H1 (cell line): Measurements from ENCODE around the gene MAP2K7. TPM values are rescaled to one million over a fixed set of nuclear protein-coding genes. Genes with fewer than 3 reads are reported as not detected.

Experiments
- polyA plus RNA-seq, 7 experiments: library from polyadenylated mRNA; depleted of rRNA in 3 of 7; stranded (reverse) in 5 of 7; unstranded in 2 of 7; fragments of >200 nt in 5 of 7; fragments of 200-250 nt in 2 of 7; gene quantifications; 1 replicate in 5 of 7; 2 replicates in 1 of 7; 4 replicates in 1 of 7; pipeline versions ENCODE4 v1.2.1 to v1.2.3, GENCODE V29; 2011 to 2013; ENCODE audit warnings: missing spikeins in 2 of 7, mixed read lengths in 2 of 7
- total RNA-seq: library from RNA; stranded (reverse); fragmentation: NEBNext Ultra II Directional; extraction: Animal tissue kit (Norgen Biotek cat#: 25700); gene quantifications from 2 replicates; pipeline ENCODE4 v1.2.1, GENCODE V29; 2021

The MAP2K7 gene
- total and polyA plus RNA-seq, 2 of the 8 experiments (the other 6 are each of a cell fraction or from before 2014, with no cell fraction given), result 8.9 to 38.3 TPM

Other genes with a start within 250 kb of the MAP2K7 start
- not detected in 2 replicates for gene RETN, start 234.8 kb upstream of the MAP2K7 start, total RNA-seq
- gene RETN, start 234.8 kb upstream of the MAP2K7 start, polyA plus RNA-seq (2011; rRNA removed), result not detected in 2 replicates
- not detected in 2 replicates for gene MCEMP1, start 226.8 kb upstream of the MAP2K7 start, total RNA-seq
- gene MCEMP1, start 226.8 kb upstream of the MAP2K7 start, polyA plus RNA-seq (2011; rRNA removed), result 0.13 TPM in 1 of 2 replicates, not detected in the other
- 99.7 and 109 TPM in 2 replicates for gene TRAPPC5, start 223.0 kb upstream of the MAP2K7 start, total RNA-seq
- 120 TPM in 2 replicates for gene TRAPPC5, start 223.0 kb upstream of the MAP2K7 start, polyA plus RNA-seq (2011; rRNA removed)
- gene FCER2, start 201.7 kb upstream of the MAP2K7 start, total RNA-seq, result 0.29 TPM in 1 of 2 replicates, not detected in the other
- 0.67 TPM in 2 replicates for gene FCER2, start 201.7 kb upstream of the MAP2K7 start, polyA plus RNA-seq (2011; rRNA removed)
- 0.35 and 1.0 TPM in 2 replicates for gene CLEC4G, start 171.8 kb upstream of the MAP2K7 start, total RNA-seq
- gene CLEC4G, start 171.8 kb upstream of the MAP2K7 start, polyA plus RNA-seq (2011; rRNA removed), result 2.9 and 3.2 TPM in 2 replicates
- gene CD209, start 156.3 kb upstream of the MAP2K7 start, total RNA-seq, result 0.22 TPM in 1 of 2 replicates, not detected in the other
- gene CD209, start 156.3 kb upstream of the MAP2K7 start, polyA plus RNA-seq (2011; rRNA removed), result 0.03 and 0.05 TPM in 2 replicates
- not detected in 2 replicates for gene CLEC4M, start 140.6 kb upstream of the MAP2K7 start, total RNA-seq
- gene CLEC4M, start 140.6 kb upstream of the MAP2K7 start, polyA plus RNA-seq (2011; rRNA removed), result not detected in 2 replicates
- 10.4 and 11.0 TPM in 2 replicates for gene EVI5L, start 73.7 kb upstream of the MAP2K7 start, total RNA-seq
- 7.2 and 13.1 TPM in 2 replicates for gene EVI5L, start 73.7 kb upstream of the MAP2K7 start, polyA plus RNA-seq (2011; rRNA removed)
- gene PRR36, start 29.5 kb upstream of the MAP2K7 start, total RNA-seq, result 23.9 and 25.3 TPM in 2 replicates
- 1.6 and 3.4 TPM in 2 replicates for gene PRR36, start 29.5 kb upstream of the MAP2K7 start, polyA plus RNA-seq (2011; rRNA removed)
- 2.9 and 3.4 TPM in 2 replicates for gene LRRC8E, start 15.4 kb upstream of the MAP2K7 start, total RNA-seq
- 2.7 and 2.8 TPM in 2 replicates for gene LRRC8E, start 15.4 kb upstream of the MAP2K7 start, polyA plus RNA-seq (2011; rRNA removed)
- gene TGFBR3L, start 11.0 kb downstream of the MAP2K7 start, total RNA-seq, result 3.7 and 4.3 TPM in 2 replicates
- 3.1 and 8.9 TPM in 2 replicates for gene TGFBR3L, start 11.0 kb downstream of the MAP2K7 start, polyA plus RNA-seq (2011; rRNA removed)
- 20.3 and 22.9 TPM in 2 replicates for gene SNAPC2, start 16.5 kb downstream of the MAP2K7 start, total RNA-seq
- gene SNAPC2, start 16.5 kb downstream of the MAP2K7 start, polyA plus RNA-seq (2011; rRNA removed), result 18.2 and 29.0 TPM in 2 replicates
- gene CTXN1, start 22.3 kb downstream of the MAP2K7 start, total RNA-seq, result 58.0 and 64.5 TPM in 2 replicates
- gene CTXN1, start 22.3 kb downstream of the MAP2K7 start, polyA plus RNA-seq (2011; rRNA removed), result 16.4 and 39.1 TPM in 2 replicates
- 123 and 131 TPM in 2 replicates for gene TIMM44, start 39.8 kb downstream of the MAP2K7 start, total RNA-seq
- 150 and 182 TPM in 2 replicates for gene TIMM44, start 39.8 kb downstream of the MAP2K7 start, polyA plus RNA-seq (2011; rRNA removed)
- gene ELAVL1, start 101.8 kb downstream of the MAP2K7 start, total RNA-seq, result 163 and 167 TPM in 2 replicates
- 56.7 and 65.2 TPM in 2 replicates for gene ELAVL1, start 101.8 kb downstream of the MAP2K7 start, polyA plus RNA-seq (2011; rRNA removed)
- gene CCL25, start 148.9 kb downstream of the MAP2K7 start, total RNA-seq, result not detected in 2 replicates
- gene CCL25, start 148.9 kb downstream of the MAP2K7 start, polyA plus RNA-seq (2011; rRNA removed), result 0.46 and 0.59 TPM in 2 replicates
- gene FBN3, start 245.7 kb downstream of the MAP2K7 start, total RNA-seq, result 38.7 and 39.0 TPM in 2 replicates
- 37.1 and 64.1 TPM in 2 replicates for gene FBN3, start 245.7 kb downstream of the MAP2K7 start, polyA plus RNA-seq (2011; rRNA removed)